Tibial artery (tissue), 4 donors: Measurements from ENCODE around the gene BROX.
"Not testable (repeated sequence)": the region's sequence is repeated elsewhere in the genome, so short reads cannot be mapped to it uniquely, and the experiment has no call there.

Source experiments
- DNase-seq, 2 donors: peaks; one replicate each; pipeline ENCODE4 v3.0.0-alpha.2; 2019
- H3K27ac ChIP-seq, 2 donors: fragments of 200-600 bp; sonication (generic) in 1 of 2; 1 replicate in 1 of 2; 2 replicates in 1 of 2; pipeline ENCODE4 v1.5.1; 2018 to 2019; ENCODE audit warnings: mild to moderate bottlenecking in 1 of 2
- H3K27me3 ChIP-seq, 2 donors: fragments of 200-600 bp; sonication (generic) in 1 of 2; one replicate each; pipeline versions ENCODE4 v1.5.1 to v1.6.0; 2016 to 2019
- H3K36me3 ChIP-seq, 3 donors: fragments of 200-600 bp; sonication (generic) in 2 of 3; one replicate each; pipeline ENCODE4 v1.5.1; 2016 to 2019; ENCODE audit warnings: mild to moderate bottlenecking in 2 of 3
- H3K4me1 ChIP-seq, 4 donors: fragments of 200-600 bp; sonication (generic) in 2 of 4; 1 replicate in 3 of 4; 2 replicates in 1 of 4; pipeline ENCODE4 v1.5.1; 2016 to 2019
- H3K4me3 ChIP-seq, 2 donors: fragments of 200-600 bp; sonication (generic) in 1 of 2; 1 replicate in 1 of 2; 2 replicates in 1 of 2; pipeline ENCODE4 v1.5.1; 2018 to 2019; ENCODE audit warnings: mild to moderate bottlenecking in 2 of 2
- H3K9me3 ChIP-seq, 3 donors: fragments of 200-600 bp; sonication (generic) in 1 of 3; one replicate each; pipeline ENCODE4 v1.5.1; 2016 to 2019
- CTCF ChIP-seq, 2 experiments: fragments of 200-600 bp in 1 of 2; fragments of 450-650 bp in 1 of 2; IDR thresholded peaks; one replicate each; pipeline ENCODE4 v1.5.1; 2017 to 2019; ENCODE audit warnings: antibody characterized with exemption in 2 of 2, mild to moderate bottlenecking in 1 of 2, moderate library complexity in 1 of 2
- intact Hi-C: fragments of 100-400 bp; cut with DNase I; formaldehyde crosslinking; loops from one replicate; pipeline ENCODE4 v1.15.0; 2023; ENCODE audit warnings: low total_unique reads

Gene BROX

DNA sequence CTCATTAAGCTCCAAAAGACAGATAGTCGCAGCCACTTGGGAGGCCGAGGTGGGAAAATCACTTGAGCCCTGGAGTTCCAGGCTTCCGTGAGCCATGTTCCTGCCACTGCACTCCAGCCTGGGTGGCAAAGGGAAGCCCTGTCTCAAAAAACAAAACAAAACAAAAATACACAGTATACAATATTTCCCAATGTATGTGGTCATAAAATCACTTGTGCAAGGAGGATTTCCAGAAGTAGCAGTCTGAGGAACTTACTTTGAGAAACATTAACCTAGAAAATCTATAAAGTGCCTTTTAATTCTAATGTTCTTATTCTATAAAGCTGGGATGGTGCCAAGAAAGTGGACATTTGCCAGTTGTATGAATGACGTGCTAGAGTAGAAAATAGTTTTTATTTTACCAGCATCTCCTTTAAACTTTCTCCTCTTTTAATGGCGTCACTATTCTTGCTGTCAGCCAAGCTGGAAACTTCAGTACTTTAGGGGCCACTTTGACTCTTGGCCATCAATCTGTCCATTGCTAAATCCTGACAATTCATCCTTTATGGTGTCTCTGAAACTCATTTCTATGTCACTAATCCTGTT, 47.2 kb downstream of the BROX start:
- no peaks in the 10 kb centered on the region for H3K4me1 ChIP-seq
- no peaks in the 10 kb centered on the region for H3K27me3 ChIP-seq
- no peak for TF ChIP-seq CTCF (IDR thresholded peaks at IDR 0.05)
- H3K4me3 ChIP-seq: no peak overlapping the region
- intact Hi-C loops: no loop called here
- no peaks in the 10 kb centered on the region for H3K36me3 ChIP-seq
- H3K27ac ChIP-seq: no peak overlapping the region
- no peak for DNase-seq
- H3K9me3 ChIP-seq: no peaks in the 10 kb centered on the region

DNA sequence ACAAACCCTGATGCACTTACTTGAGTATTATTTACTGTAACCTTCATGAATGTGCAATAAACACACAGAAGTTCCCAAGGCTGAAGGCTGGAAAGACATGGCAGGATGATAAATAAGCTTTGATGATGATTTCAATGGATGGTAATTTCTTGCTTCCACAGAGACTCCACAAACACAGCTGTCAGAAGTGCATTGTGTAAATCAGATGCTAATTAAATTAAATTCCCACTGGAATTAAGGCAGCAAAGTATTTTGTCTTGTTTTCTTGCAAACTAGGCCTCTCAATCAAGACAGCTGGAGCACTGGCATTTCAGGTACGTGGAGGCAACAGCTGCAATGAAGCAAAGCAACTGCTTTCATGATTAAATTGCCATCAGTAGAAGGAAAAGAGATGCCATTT, 48.7 kb downstream of the BROX start:
- TF ChIP-seq CTCF (IDR thresholded peaks at IDR 0.05): no peak
- Histone ChIP-seq H3K27ac (no peak overlapping the region), H3K27me3 (no peaks in the 10 kb centered on the region), H3K4me3 (no peak overlapping the region), H3K4me1 (no peaks in the 10 kb centered on the region), H3K36me3 (no peaks in the 10 kb centered on the region), H3K9me3 (no peaks in the 10 kb centered on the region)
- DNase-seq: no peak
- intact Hi-C loops: no loop called here

DNA sequence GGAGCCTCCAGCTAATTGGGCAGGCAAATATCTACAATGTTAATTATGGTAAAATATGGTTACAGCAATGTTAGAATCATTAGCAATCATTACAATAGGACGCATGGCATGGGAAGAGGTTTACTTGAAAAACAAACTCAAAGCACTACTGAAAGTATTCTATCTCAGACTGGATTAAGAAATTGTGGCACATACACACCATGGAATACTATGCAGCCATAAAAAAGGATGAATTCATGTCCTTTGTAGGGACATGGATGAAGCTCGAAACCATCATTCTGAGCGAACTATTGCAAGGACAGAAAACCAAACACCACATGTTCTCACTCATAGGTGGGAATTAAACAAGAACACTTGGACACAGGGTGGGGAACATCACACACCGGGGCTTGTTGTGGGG, 49.8 kb downstream of the BROX start:
- H3K36me3 ChIP-seq, H3K9me3 ChIP-seq, intact Hi-C loops, H3K27me3 ChIP-seq, DNase-seq, H3K4me1 ChIP-seq, H3K27ac ChIP-seq, H3K4me3 ChIP-seq: not testable (repeated sequence)

- Histone ChIP-seq H3K4me3 (no peak overlapping the region), H3K9me3 (peaks cover 0 to 10% (median 4%) of the 10 kb centered on the region in 3 donors), H3K4me1 (no peaks in the 10 kb centered on the region), H3K27ac (no peak overlapping the region), H3K27me3 (no peaks in the 10 kb centered on the region), H3K36me3 (peaks cover 0 to 12% (median 0%) of the 10 kb centered on the region in 3 donors)
- no peak for DNase-seq
- intact Hi-C loops: no loop called here
- TF ChIP-seq CTCF (IDR thresholded peaks at IDR 0.05): no peak
Observed at GRCh38 chr1:222767152-222767571, 54.8 kb downstream of the BROX start.

- intact Hi-C loops: no loop called here
- no peaks in the 10 kb centered on the region for H3K4me1 ChIP-seq
- H3K36me3 ChIP-seq: peaks cover 0 to 12% (median 0%) of the 10 kb centered on the region in 3 donors
- no peak overlapping the region for H3K4me3 ChIP-seq
- no peak for DNase-seq
- H3K27me3 ChIP-seq: no peaks in the 10 kb centered on the region
- no peak overlapping the region for H3K27ac ChIP-seq
- H3K9me3 ChIP-seq: peaks cover 0 to 10% (median 4%) of the 10 kb centered on the region in 3 donors
- TF ChIP-seq CTCF (IDR thresholded peaks at IDR 0.05): no peak
Observed at GRCh38 chr1:222768592-222768991, 56.2 kb downstream of the BROX start.

DNA sequence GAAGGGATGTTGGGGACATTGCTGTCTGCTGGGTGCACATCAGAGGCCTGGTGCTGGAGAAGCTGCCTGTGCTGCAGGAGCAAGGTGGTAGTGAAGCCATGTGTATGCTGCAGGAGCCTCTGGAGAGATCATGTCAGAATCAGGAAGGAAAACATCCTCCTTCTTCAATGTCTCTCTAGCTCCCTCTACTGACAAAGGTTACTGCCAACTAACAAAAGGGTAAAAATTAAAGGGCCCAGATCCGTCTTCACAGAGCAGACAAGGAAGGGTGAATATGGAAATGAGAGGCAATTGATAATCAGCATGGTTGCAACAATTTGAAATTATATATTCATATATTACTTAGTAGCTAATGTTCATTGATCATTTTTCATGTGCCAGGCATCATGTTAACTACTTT, 56.8 kb downstream of the BROX start:
- Histone ChIP-seq H3K9me3 (peaks cover 0 to 10% (median 4%) of the 10 kb centered on the region in 3 donors), H3K27ac (no peak overlapping the region), H3K36me3 (peaks cover 0 to 12% (median 0%) of the 10 kb centered on the region in 3 donors), H3K27me3 (no peaks in the 10 kb centered on the region), H3K4me3 (no peak overlapping the region), H3K4me1 (no peaks in the 10 kb centered on the region)
- DNase-seq: no peak
- intact Hi-C loops: no loop called here
- no peak for TF ChIP-seq CTCF (IDR thresholded peaks at IDR 0.05)
